Stomach (tissue), 9 donors: Measurements from ENCODE around the gene SIK3. TPM values are rescaled to one million over a fixed set of nuclear protein-coding genes. Genes with fewer than 3 reads are reported as not detected.
A peak's percentile ranks its signal among the peaks of the same experiment; 100 is the strongest.
"Not testable (repeated sequence)": the region's sequence is repeated elsewhere in the genome, so short reads cannot be mapped to it uniquely, and the experiment has no call there.

Experiments used
- DNase-seq, 2 donors: peaks; one replicate each; pipeline versions ENCODE4 v3.0.0 to v3.0.0-alpha.2; 2013 to 2019
- H3K27ac ChIP-seq, 5 donors: fragments of 200-600 bp in 4 of 5; sonication (generic) in 4 of 5; one replicate each; pipeline ENCODE4 v1.5.1; 2013 to 2019; ENCODE audit warnings: mild to moderate bottlenecking in 1 of 5, moderate library complexity in 1 of 5
- H3K27me3 ChIP-seq, 3 donors: fragments of 200-600 bp; sonication (generic); one replicate each; pipeline ENCODE4 v1.5.1; 2017 to 2019; ENCODE audit warnings: mixed run types in 1 of 3
- H3K36me3 ChIP-seq, 4 donors: fragments of 200-600 bp; sonication (generic); 1 replicate in 3 of 4; 2 replicates in 1 of 4; pipeline ENCODE4 v1.5.1; 2016 to 2019
- H3K4me1 ChIP-seq, 4 donors: fragments of 200-600 bp; sonication (generic); one replicate each; pipeline ENCODE4 v1.5.1; 2016 to 2019
- H3K4me3 ChIP-seq, 4 donors: fragments of 200-600 bp; sonication (generic) in 3 of 4; one replicate each; pipeline ENCODE4 v1.5.1; 2016 to 2019; ENCODE audit warnings: mild to moderate bottlenecking in 1 of 4
- H3K9me3 ChIP-seq, 4 donors: fragments of 200-600 bp; sonication (generic); one replicate each; pipeline ENCODE4 v1.5.1; 2016 to 2019
- EP300 ChIP-seq: sonication (generic); formaldehyde crosslinking; IDR thresholded peaks from one replicate; pipeline ENCODE4 v1.6.1; 2017; ENCODE audit warnings: antibody characterized with exemption
- POLR2A ChIP-seq, 4 donors: fragments of 450-650 bp; IDR thresholded peaks; one replicate each; pipeline ENCODE4 v1.6.1; 2016; ENCODE audit warnings: antibody characterized with exemption in 4 of 4, control low read depth in 2 of 4, mild to moderate bottlenecking in 1 of 4, moderate library complexity in 1 of 4
- POLR2AphosphoS5 ChIP-seq, 3 donors: sonication (generic); formaldehyde crosslinking; IDR thresholded peaks; one replicate each; pipeline ENCODE4 v1.6.1; 2016; ENCODE audit warnings: antibody characterized with exemption in 3 of 3
- WGBS, 5 donors: extraction: QIAGEN DNeasy Blood & Tissue Kit in 3 of 5; methylation state at CpG; one replicate each; pipeline versions ENCODE4 v1.1.5 to v1.1.7; 2013 to 2018; 5-methylcytosine and 5-hydroxymethylcytosine counted together
- intact Hi-C: fragments of 100-400 bp; cut with DNase I; formaldehyde crosslinking; loops from one replicate; pipeline ENCODE4 v1.15.1; 2023; ENCODE audit warnings: low total_unique reads
- polyA plus RNA-seq, 3 donors: library from polyadenylated mRNA; stranded (reverse); fragments of 200-250 nt; gene quantifications; one replicate each; pipeline ENCODE4 v1.2.3, GENCODE V29; 2013
- total RNA-seq, 5 donors: library from RNA; depleted of rRNA; stranded (reverse); fragments of >200 nt; gene quantifications; one replicate each; pipeline versions ENCODE4 v1.1.0 to v1.2.3, GENCODE V29; 2014 to 2016
- TF ChIP-seq, protein P1 (sequence below), 7 experiments: fragments of 450-650 bp in 4 of 7; fragments of 200-600 bp in 3 of 7; sonication (generic) in 3 of 7; IDR thresholded peaks; one replicate each; pipeline ENCODE4 v1.5.1; 2016 to 2019; ENCODE audit warnings: antibody characterized with exemption in 7 of 7, control low read depth in 2 of 7, mild to moderate bottlenecking in 1 of 7
- donor health status: healthy with polysubstance abuse.
- donor health status: Bipolar disorder and iron deficiency.
- donor health status: healthy.

The SIK3 gene
- total and polyA plus RNA-seq, 8 donors, result 6.5 to 97.8 (median 23.7) TPM

DNA sequence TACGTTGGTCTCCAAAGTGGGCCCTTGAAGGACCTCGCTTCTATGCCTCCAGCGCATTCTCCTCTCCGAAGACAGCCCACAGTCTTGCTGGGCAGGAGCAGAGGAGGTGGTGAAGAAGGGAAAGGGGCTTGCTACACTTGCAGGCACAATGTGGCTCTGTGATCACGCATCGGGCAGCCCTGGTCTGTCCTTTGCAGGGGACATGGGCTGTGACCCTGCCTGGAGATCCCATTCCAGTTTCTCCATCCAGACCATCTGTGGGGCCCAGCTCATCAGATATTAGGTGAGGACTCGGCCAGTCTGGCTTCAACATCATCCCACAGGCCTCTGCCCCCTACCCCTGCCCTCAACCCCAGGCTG, 261.6 kb downstream of the SIK3 start:
- Histone ChIP-seq H3K4me3 (no peak overlapping the region), H3K36me3 (no peaks in the 10 kb centered on the region), H3K27me3 (no peaks in the 10 kb centered on the region), H3K27ac (peak overlapping the region in 2 of 5 donors; percentile 81 to 88), H3K4me1 (peaks cover 19 to 47% (median 43%) of the 10 kb centered on the region in 4 donors), H3K9me3 (no peaks in the 10 kb centered on the region)
- 80 to 90% (median 89%) methylated on average over 4 to 7 of the region's 7 CpGs for WGBS, 5 donors
- TF ChIP-seq POLR2A (IDR thresholded peaks at IDR 0.05) (no peak), EP300 (no peak), POLR2AphosphoS5 (IDR thresholded peaks at IDR 0.05) (no peak)
- TF ChIP-seq, protein P1, sequence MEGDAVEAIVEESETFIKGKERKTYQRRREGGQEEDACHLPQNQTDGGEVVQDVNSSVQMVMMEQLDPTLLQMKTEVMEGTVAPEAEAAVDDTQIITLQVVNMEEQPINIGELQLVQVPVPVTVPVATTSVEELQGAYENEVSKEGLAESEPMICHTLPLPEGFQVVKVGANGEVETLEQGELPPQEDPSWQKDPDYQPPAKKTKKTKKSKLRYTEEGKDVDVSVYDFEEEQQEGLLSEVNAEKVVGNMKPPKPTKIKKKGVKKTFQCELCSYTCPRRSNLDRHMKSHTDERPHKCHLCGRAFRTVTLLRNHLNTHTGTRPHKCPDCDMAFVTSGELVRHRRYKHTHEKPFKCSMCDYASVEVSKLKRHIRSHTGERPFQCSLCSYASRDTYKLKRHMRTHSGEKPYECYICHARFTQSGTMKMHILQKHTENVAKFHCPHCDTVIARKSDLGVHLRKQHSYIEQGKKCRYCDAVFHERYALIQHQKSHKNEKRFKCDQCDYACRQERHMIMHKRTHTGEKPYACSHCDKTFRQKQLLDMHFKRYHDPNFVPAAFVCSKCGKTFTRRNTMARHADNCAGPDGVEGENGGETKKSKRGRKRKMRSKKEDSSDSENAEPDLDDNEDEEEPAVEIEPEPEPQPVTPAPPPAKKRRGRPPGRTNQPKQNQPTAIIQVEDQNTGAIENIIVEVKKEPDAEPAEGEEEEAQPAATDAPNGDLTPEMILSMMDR (IDR thresholded peaks at IDR 0.05), result no peak
- no peak for DNase-seq
- intact Hi-C loops, result loop anchor here (5.0 kb wide), 1 partner anchor 49 kb away; the partner anchor contains the start of gene ZPR1

DNA sequence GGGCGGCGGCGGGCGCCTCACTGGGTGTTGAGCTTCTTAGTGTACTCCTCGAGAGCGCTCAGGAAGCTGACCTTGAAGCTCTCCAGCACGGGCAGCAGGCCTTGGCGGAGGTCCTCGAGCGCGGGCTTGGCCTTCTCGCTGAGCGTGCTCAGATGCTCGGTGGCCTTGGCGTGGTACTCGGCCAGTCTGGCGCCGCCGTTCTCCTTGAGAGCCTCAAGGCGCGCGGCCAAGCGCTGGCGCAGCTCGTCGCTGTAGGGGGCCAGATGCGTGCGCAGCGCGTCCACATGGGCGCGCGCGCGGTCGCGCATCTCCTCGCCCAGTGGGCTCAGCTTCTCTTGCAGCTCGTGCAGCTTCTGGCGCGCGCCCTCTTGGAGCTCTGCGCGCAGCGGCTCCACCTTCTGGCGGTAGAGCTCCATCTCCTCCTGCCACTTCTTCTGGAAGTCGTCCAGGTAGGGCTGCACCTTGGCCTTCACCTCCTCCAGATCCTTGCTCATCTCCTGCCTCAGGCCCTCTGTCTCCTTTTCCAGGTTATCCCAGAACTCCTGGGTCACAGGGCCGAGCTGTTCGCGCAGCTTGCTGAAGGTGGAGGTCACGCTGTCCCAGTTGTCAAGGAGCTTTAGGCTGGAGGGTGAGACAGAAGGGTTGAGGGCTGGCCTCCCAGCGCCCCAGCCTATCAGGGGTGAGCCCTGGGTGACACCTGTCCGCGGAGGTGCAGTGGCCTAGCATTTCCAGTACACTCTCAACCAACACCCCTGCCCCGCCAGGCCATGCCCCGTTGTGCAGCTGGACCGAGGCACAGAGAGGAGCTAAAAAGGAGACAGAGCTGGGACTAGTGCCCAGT, 262.2 kb downstream of the SIK3 start:
- no peaks in the 10 kb centered on the region for H3K9me3 ChIP-seq
- no peaks in the 10 kb centered on the region for H3K27me3 ChIP-seq
- DNase-seq, result peak; percentile 91 to 96
- H3K36me3 ChIP-seq, result no peaks in the 10 kb centered on the region
- H3K27ac ChIP-seq, result peak overlapping the region; percentile 53 to 88 (median 81)
- WGBS, 5 donors, result 5 to 14% (median 10%) methylated on average over 22 to 57 of the region's 57 CpGs
- no peak for TF ChIP-seq EP300
- peak; percentile 46 to 77 (median 61) for TF ChIP-seq POLR2AphosphoS5 (IDR thresholded peaks at IDR 0.05)
- TF ChIP-seq, protein P1 (IDR thresholded peaks at IDR 0.05), result peak in 5 of 7 experiments; percentile 42 to 81 (median 61)
- H3K4me1 ChIP-seq, result peaks cover 19 to 48% (median 44%) of the 10 kb centered on the region in 4 donors
- peak overlapping the region; percentile 35 to 53 (median 38) for H3K4me3 ChIP-seq
- intact Hi-C loops, result loop anchor here (5.0 kb wide), 1 partner anchor 49 kb away; the partner anchor contains the start of gene ZPR1

DNA sequence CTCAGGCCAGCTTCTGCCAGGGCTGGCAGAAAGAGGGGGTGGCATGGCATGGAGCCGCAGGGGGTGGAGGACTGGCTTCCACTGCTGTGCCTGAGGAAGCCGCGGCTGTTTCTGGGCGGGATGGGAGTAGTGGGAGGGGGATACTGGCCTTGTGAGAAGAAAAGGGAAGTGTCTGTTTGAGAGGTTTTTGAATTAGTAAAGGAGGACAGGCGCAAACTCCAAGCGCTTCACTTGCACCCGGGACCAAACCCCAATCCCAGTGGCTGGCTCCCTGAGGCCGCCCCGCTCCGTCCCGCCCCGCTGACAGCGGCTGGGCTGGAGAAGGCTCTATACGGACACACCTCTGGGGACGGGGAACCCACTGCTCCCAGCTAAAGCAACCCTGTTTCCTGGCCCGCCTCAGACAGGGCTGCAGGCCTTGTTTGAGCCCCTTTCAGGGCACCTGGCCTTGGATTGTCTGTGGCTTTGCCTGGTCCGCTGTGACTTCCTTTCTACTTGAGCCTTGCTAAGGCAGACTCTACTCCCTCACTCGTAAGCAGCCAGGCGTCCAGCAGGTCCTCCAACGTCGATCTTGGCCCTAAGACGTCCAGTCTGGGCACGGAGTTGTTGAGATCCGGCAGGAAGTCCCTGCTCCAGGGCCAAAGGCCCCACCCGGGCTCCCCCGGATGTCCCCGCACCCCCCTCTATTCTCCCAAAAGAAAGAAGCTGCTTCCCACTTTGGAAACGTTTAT, 263.0 kb downstream of the SIK3 start:
- intact Hi-C loops, result loop anchor here (5.0 kb wide), 1 partner anchor 48 kb away; the partner anchor contains the start of gene ZPR1

DNA sequence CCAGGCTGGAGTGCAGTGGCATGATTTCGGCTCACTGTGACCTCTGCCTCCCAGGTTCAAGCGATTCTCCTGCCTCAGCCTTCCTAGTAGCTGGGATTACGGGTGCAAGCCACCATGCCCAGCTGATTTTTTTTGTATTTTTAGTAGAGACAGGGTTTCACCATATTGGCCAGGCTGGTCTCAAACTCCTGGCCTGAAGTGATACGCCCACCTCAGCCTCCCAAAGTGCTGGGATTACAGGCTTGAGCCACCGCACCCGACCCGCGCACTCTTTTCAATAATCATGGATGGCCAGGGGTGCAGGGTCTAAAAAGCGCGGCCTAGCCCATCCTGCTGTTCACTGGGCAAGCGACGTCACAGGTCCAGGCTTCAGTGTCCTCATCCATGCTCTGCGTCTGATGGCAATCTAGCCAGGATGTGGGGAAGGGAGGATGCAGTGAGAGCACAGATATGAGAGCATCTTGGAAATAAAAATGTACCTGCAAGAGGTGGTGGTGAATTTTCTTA, 263.6 kb downstream of the SIK3 start:
- Histone ChIP-seq H3K27ac (peak overlapping the region in 2 of 5 donors; percentile 81 to 88), H3K4me1 (peaks cover 19 to 50% (median 42%) of the 10 kb centered on the region in 4 donors)
- not testable (repeated sequence) for H3K27me3 ChIP-seq, H3K36me3 ChIP-seq, H3K9me3 ChIP-seq, H3K4me3 ChIP-seq, DNase-seq
- intact Hi-C loops, result loop anchor here (5.0 kb wide), 1 partner anchor 47 kb away; the partner anchor contains the start of gene ZPR1
- WGBS, 5 donors, result 76 to 91% (median 80%) methylated on average over 6 to 13 of the region's 13 CpGs

More for the DNA sequence above, 263.0 kb downstream of the SIK3 start:
- Histone ChIP-seq H3K4me1 (peaks cover 19 to 48% (median 41%) of the 10 kb centered on the region in 4 donors), H3K27ac (peak overlapping the region; percentile 53 to 88 (median 81)), H3K36me3 (no peaks in the 10 kb centered on the region), H3K4me3 (peak overlapping the region; percentile 35 to 53 (median 38)), H3K27me3 (no peaks in the 10 kb centered on the region), H3K9me3 (no peaks in the 10 kb centered on the region)
- no peak for DNase-seq
- no peak for TF ChIP-seq EP300
- TF ChIP-seq POLR2AphosphoS5 (IDR thresholded peaks at IDR 0.05), result peak in 1 of 3 donors; percentile 4
- TF ChIP-seq, protein P1 (IDR thresholded peaks at IDR 0.05), result no peak
- TF ChIP-seq POLR2A (IDR thresholded peaks at IDR 0.05), result no peak
- 52 to 73% (median 54%) methylated on average over 19 to 28 of the region's 28 CpGs for WGBS, 5 donors
